SJCRH30 (cell line): ENCODE measurements around the gene SEMA4A. TPM values are rescaled to one million over a fixed set of nuclear protein-coding genes. Genes with fewer than 3 reads are reported as not detected.
"Not testable (repeated sequence)": the region's sequence is repeated elsewhere in the genome, so short reads cannot be mapped to it uniquely, and the experiment has no call there.

Source experiments
- DNase-seq, 2 experiments: peaks; one replicate each; pipeline ENCODE4 v3.0.0-alpha.2; 2015 to 2020
- H3K27ac ChIP-seq: fragments of 250-450 bp; sonication (Bioruptor Pico); 2 replicates; pipeline ENCODE4 v1.5.1; 2020; ENCODE audit warnings: mild to moderate bottlenecking, moderate library complexity
- H3K27me3 ChIP-seq: fragments of 250-450 bp; sonication (Bioruptor Pico); 2 replicates; pipeline ENCODE4 v1.5.1; 2020; ENCODE audit warnings: mild to moderate bottlenecking, moderate library complexity
- H3K36me3 ChIP-seq: fragments of 250-450 bp; sonication (Bioruptor Pico); 2 replicates; pipeline ENCODE4 v1.5.1; 2020; ENCODE audit warnings: mild to moderate bottlenecking, moderate library complexity
- H3K4me1 ChIP-seq: fragments of 250-450 bp; sonication (Bioruptor Pico); 2 replicates; pipeline ENCODE4 v1.5.1; 2020; ENCODE audit warnings: mild to moderate bottlenecking, moderate library complexity
- H3K4me3 ChIP-seq: fragments of 250-450 bp; sonication (Bioruptor Pico); 2 replicates; pipeline ENCODE4 v1.5.1; 2020; ENCODE audit warnings: mild to moderate bottlenecking, moderate library complexity
- H3K9me3 ChIP-seq: fragments of 250-450 bp; sonication (Bioruptor Pico); replicated peaks from 2 replicates; pipeline ENCODE4 v1.5.1; 2020; ENCODE audit warnings: mild to moderate bottlenecking, moderate library complexity
- total RNA-seq: library from RNA; depleted of rRNA; stranded (reverse); fragments of >200 nt; shearing (Covaris generic); gene quantifications from 2 replicates; pipeline ENCODE4 v1.2.3, GENCODE V29; 2014

The SEMA4A gene
- total RNA-seq, 1 experiment from 2014 or later = 2.1 TPM

GRCh38 chr1:156203331-156203730 lies 49.9 kb downstream of the SEMA4A start:
- no peaks in the 10 kb centered on the region for H3K27me3 ChIP-seq
- DNase-seq = no peak
- no peaks in the 10 kb centered on the region for H3K4me1 ChIP-seq
- no peak overlapping the region for H3K4me3 ChIP-seq
- no peaks in the 10 kb centered on the region for H3K9me3 ChIP-seq
- no peak overlapping the region for H3K27ac ChIP-seq
- no peaks in the 10 kb centered on the region for H3K36me3 ChIP-seq

- no peak for DNase-seq
- H3K27me3 ChIP-seq = no peaks in the 10 kb centered on the region
- no peak overlapping the region for H3K4me3 ChIP-seq
- H3K4me1 ChIP-seq = no peaks in the 10 kb centered on the region
- H3K36me3 ChIP-seq = peaks cover 3% of the 10 kb centered on the region; the same call in 1 of the 2 replicates
- H3K27ac ChIP-seq = no peak overlapping the region
- no peaks in the 10 kb centered on the region for H3K9me3 ChIP-seq
Measured at GRCh38 chr1:156204686-156205085, 51.3 kb downstream of the SEMA4A start.

GRCh38 chr1:156211243-156211642 lies 57.9 kb downstream of the SEMA4A start:
- Histone ChIP-seq H3K27ac (no peak overlapping the region), H3K27me3 (no peaks in the 10 kb centered on the region), H3K4me1 (0 out of 2 replicates have a peak, but pooled peaks cover 5% of the 10 kb centered on the region), H3K4me3 (no peak overlapping the region), H3K9me3 (no peaks in the 10 kb centered on the region), H3K36me3 (peaks cover 3% of the 10 kb centered on the region; the same call in 1 of the 2 replicates)
- DNase-seq = no peak

- H3K9me3 ChIP-seq = no peaks in the 10 kb centered on the region
- H3K36me3 ChIP-seq = peaks cover 3% of the 10 kb centered on the region; the same call in 1 of the 2 replicates
- H3K27ac ChIP-seq = peak overlapping the region; percentile 95
- DNase-seq = no peak
- H3K4me3 ChIP-seq = peak overlapping the region; percentile 75
- H3K27me3 ChIP-seq = no peaks in the 10 kb centered on the region
- H3K4me1 ChIP-seq = 0 out of 2 replicates have a peak, but pooled peaks cover 5% of the 10 kb centered on the region
Measured at GRCh38 chr1:156212130-156212529, 58.7 kb downstream of the SEMA4A start.

DNA sequence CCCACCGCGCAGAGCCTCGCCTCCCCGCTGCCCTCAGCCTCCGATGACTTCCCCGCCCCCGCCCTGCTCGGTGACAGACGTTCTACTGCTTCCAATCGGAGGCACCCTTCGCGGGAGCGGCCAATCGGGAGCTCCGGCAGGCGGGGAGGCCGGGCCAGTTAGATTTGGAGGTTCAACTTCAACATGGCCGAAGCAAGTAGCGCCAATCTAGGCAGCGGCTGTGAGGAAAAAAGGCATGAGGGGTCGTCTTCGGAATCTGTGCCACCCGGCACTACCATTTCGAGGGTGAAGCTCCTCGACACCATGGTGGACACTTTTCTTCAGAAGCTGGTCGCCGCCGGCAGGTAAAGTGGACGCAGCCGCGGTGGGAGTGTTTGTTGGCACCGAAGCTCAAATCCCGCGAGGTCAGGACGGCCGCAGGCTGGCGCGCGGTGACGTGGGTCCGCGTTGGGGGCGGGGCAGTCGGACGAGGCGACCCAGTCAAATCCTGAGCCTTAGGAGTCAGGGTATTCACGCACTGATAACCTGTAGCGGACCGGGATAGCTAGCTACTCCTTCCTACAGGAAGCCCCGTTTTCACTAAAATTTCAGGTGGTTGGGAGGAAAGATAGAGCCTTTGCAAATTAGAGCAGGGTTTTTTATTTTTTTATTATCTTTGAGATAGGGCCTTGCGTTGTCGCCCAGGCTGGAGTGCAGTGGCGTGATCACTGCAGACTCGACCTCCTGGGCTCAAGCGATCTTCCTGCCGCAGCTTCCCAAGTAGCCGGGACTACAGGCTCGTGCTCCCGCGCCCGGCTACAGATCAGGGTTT lies 59.7 kb downstream of the SEMA4A start, which contains the start of gene PMF1:
PMF1 (plus strand) TSS at position 175 of the 811 bp plus-strand sequence; CDS start at position 184, 9 bp downstream.
- Histone ChIP-seq H3K27me3 (no peaks in the 10 kb centered on the region), H3K4me1 (0 out of 2 replicates have a peak, but pooled peaks cover 5% of the 10 kb centered on the region), H3K4me3 (peak within 1 kb of the TSS; percentile 75), H3K36me3 (peaks cover 3% of the 10 kb centered on the region; the same call in 1 of the 2 replicates), H3K9me3 (no peaks in the 10 kb centered on the region), H3K27ac (peak within 1 kb of the TSS; percentile 95)
- DNase-seq = peak; percentile 96 to 98

- H3K4me3 ChIP-seq = peak overlapping the region; percentile 75
- no peak for DNase-seq
- H3K36me3 ChIP-seq = peaks cover 3% of the 10 kb centered on the region; the same call in 1 of the 2 replicates
- H3K4me1 ChIP-seq = 0 out of 2 replicates have a peak, but pooled peaks cover 5% of the 10 kb centered on the region
- peak overlapping the region; percentile 95 for H3K27ac ChIP-seq
- no peaks in the 10 kb centered on the region for H3K9me3 ChIP-seq
- H3K27me3 ChIP-seq = no peaks in the 10 kb centered on the region
Measured at GRCh38 chr1:156213644-156213966, 60.2 kb downstream of the SEMA4A start.

- Histone ChIP-seq H3K36me3 (no peaks in the 10 kb centered on the region), H3K27ac (no peak overlapping the region), H3K4me1 (0 out of 2 replicates have a peak, but pooled peaks cover 5% of the 10 kb centered on the region), H3K9me3 (no peaks in the 10 kb centered on the region), H3K27me3 (no peaks in the 10 kb centered on the region), H3K4me3 (peak overlapping the region; percentile 75)
- DNase-seq = no peak
Measured at GRCh38 chr1:156214024-156214748, 60.8 kb downstream of the SEMA4A start.

GRCh38 chr1:156216361-156217086 lies 63.1 kb downstream of the SEMA4A start:
- not testable (repeated sequence) for H3K36me3 ChIP-seq, DNase-seq, H3K4me1 ChIP-seq, H3K27me3 ChIP-seq, H3K4me3 ChIP-seq, H3K9me3 ChIP-seq, H3K27ac ChIP-seq

- H3K27ac ChIP-seq = no peak overlapping the region
- H3K4me3 ChIP-seq = no peak overlapping the region
- H3K9me3 ChIP-seq = no peaks in the 10 kb centered on the region
- no peaks in the 10 kb centered on the region for H3K27me3 ChIP-seq
- no peak for DNase-seq
- peaks cover 6% of the 10 kb centered on the region; the same call in 1 of the 2 replicates for H3K36me3 ChIP-seq
- H3K4me1 ChIP-seq = no peaks in the 10 kb centered on the region
Measured at GRCh38 chr1:156217871-156218270, 64.5 kb downstream of the SEMA4A start.

- DNase-seq = no peak
- Histone ChIP-seq H3K4me3 (no peak overlapping the region), H3K27ac (no peak overlapping the region), H3K9me3 (no peaks in the 10 kb centered on the region), H3K27me3 (no peaks in the 10 kb centered on the region), H3K36me3 (peaks cover 17% of the 10 kb centered on the region), H3K4me1 (no peaks in the 10 kb centered on the region)
Measured at GRCh38 chr1:156220226-156220625, 66.8 kb downstream of the SEMA4A start.

DNA sequence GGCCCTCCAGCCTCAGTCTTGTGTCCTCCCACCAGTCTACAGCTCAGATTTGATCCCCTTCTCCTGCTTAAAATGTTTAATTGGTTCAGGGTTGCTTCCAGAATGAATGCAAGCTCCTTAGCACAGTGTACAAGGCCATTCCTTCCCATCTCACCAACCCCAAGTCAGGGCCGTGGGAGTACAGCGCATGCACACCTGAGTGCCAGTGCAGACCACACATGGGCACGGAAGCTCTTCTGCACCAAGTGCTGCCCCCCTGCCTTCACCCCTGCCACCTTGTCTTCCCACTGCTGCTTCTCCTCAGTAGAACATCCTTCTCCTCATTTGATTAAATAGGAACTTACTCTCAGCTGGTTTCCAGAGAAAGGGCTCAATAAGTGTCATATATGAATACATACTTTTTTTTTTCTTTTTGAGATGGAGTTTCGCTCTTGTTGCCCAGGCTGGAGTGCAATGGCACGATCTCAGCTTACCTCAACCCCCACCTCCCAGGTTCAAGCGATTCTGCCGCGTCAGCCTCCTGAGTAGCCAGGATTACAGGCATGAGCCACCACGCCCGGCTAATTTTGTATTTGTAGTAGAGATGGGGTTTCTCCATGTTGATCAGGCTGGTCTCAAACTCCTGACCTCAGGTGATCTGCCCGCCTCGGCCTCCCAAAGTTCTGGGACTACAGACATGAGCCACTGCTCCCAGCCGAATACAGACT lies 68.8 kb downstream of the SEMA4A start:
- Histone ChIP-seq H3K36me3 (peaks cover 22% of the 10 kb centered on the region), H3K4me1 (no peaks in the 10 kb centered on the region), H3K27ac (no peak overlapping the region), H3K4me3 (no peak overlapping the region), H3K27me3 (no peaks in the 10 kb centered on the region), H3K9me3 (no peaks in the 10 kb centered on the region)
- DNase-seq = no peak

DNA sequence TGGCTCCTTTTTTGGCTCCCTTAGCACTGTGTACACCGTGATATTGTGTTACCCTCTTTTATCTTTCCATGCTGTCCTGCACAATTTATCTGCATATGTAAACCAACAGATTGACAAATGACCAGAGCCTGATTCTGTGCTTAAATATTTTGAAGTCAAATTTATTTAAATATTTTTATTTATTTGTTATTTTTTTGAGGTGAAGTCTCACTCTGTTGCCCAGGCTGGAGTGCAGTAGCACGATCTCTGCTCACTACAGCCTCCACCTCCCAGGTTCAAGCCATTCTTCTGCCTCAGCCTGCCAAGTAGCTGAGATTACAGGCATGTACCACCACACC lies 72.3 kb downstream of the SEMA4A start:
- DNase-seq = no peak
- H3K27me3 ChIP-seq = no peaks in the 10 kb centered on the region
- no peaks in the 10 kb centered on the region for H3K9me3 ChIP-seq
- no peak overlapping the region for H3K27ac ChIP-seq
- H3K36me3 ChIP-seq = peaks cover 21% of the 10 kb centered on the region
- no peaks in the 10 kb centered on the region for H3K4me1 ChIP-seq
- no peak overlapping the region for H3K4me3 ChIP-seq

DNA sequence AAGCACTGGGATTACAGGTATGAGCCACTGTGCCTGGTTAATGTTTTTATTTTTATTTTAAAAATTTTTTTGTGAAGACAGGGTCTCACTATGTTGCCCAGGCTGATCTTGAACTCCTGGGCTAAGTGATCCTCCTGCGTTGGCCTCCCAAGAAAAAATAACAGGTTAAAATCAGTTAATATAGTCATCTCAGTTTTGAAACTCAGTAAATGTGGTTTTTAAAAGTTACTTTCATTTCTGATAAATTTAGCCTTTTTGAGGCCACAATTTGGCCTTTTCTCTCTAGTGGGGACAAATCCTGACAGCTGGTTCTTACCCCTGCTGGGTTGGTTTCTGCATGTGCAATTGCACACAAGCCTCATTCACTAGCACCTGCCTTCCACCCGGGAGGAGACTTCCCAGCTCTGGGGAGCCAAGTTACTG lies 72.7 kb downstream of the SEMA4A start:
- no peak for DNase-seq
- peaks cover 19% of the 10 kb centered on the region for H3K36me3 ChIP-seq

GRCh38 chr1:156226782-156227181 lies 73.4 kb downstream of the SEMA4A start:
- Histone ChIP-seq H3K9me3 (no peaks in the 10 kb centered on the region), H3K4me1 (no peaks in the 10 kb centered on the region), H3K4me3 (no peak overlapping the region), H3K36me3 (peaks cover 19% of the 10 kb centered on the region), H3K27ac (no peak overlapping the region), H3K27me3 (no peaks in the 10 kb centered on the region)
- no peak for DNase-seq

More for the DNA sequence above, 72.7 kb downstream of the SEMA4A start:
- Histone ChIP-seq H3K27me3 (no peaks in the 10 kb centered on the region), H3K4me1 (no peaks in the 10 kb centered on the region), H3K27ac (no peak overlapping the region), H3K4me3 (no peak overlapping the region), H3K9me3 (no peaks in the 10 kb centered on the region)
